Ovary (tissue), 9 donors: Measurements from ENCODE around the gene BPIFA2. TPM values are rescaled to one million over a fixed set of nuclear protein-coding genes. Genes with fewer than 3 reads are reported as not detected.

Experiments
- DNase-seq, 5 donors: peaks; one replicate each; pipeline ENCODE4 v3.0.0-alpha.2; 2019 to 2020
- H3K27ac ChIP-seq, 2 donors: fragments of 200-600 bp; one replicate each; pipeline versions ENCODE4 v1.5.1 to v1.8.0; 2019 to 2022
- H3K27me3 ChIP-seq: fragments of 200-600 bp; one replicate; pipeline ENCODE4 v1.8.0; 2022
- H3K36me3 ChIP-seq: fragments of 200-600 bp; sonication (generic); one replicate; pipeline ENCODE4 v1.5.1; 2019
- H3K4me1 ChIP-seq: one replicate; pipeline ENCODE4 v1.8.1; 2013; ENCODE audit warnings: mild to moderate bottlenecking, moderate library complexity; ENCODE audit not compliant: insufficient read depth
- H3K4me3 ChIP-seq: fragments of 200-600 bp; sonication (generic); one replicate; pipeline ENCODE4 v1.5.1; 2017
- H3K9me3 ChIP-seq, 2 donors: fragments of 200-600 bp in 1 of 2; sonication (generic) in 1 of 2; one replicate each; pipeline versions ENCODE4 v1.5.1 to v1.8.1; 2013 to 2019; ENCODE audit warnings: mild to moderate bottlenecking in 1 of 2, moderate library complexity in 1 of 2
- EP300 ChIP-seq: sonication (generic); formaldehyde crosslinking; IDR thresholded peaks from one replicate; pipeline ENCODE4 v1.6.1; 2017; ENCODE audit warnings: antibody characterized with exemption
- POLR2A ChIP-seq: fragments of 450-650 bp; IDR thresholded peaks from one replicate; pipeline ENCODE4 v1.6.1; 2017; ENCODE audit warnings: antibody characterized with exemption, mild to moderate bottlenecking, moderate library complexity
- WGBS, 3 donors: extraction: QIAGEN DNeasy Blood & Tissue Kit in 1 of 3; methylation state at CpG; one replicate each; pipeline versions ENCODE4 v1.1.5 to v1.1.7; 2013 to 2017; 5-methylcytosine and 5-hydroxymethylcytosine counted together
- intact Hi-C, 4 donors: fragments of 100-400 bp; cut with DNase I; formaldehyde crosslinking; loops; one replicate each; pipeline versions ENCODE4 v1.11.0 to v1.15.1; 2022 to 2023
- polyA plus RNA-seq, 2 donors: library from polyadenylated mRNA; stranded (reverse); fragments of 200-250 nt in 1 of 2; fragments of 350-450 nt in 1 of 2; fragmentation: Illumina TruSeq in 1 of 2; extraction: RNeasy Lipid Tissue Mini Kit (QIAGEN cat#74804) in 1 of 2; gene quantifications; one replicate each; pipeline ENCODE4 v1.2.3, GENCODE V29; 2013 to 2014
- total RNA-seq, 7 donors: library from RNA; depleted of rRNA in 2 of 7; stranded (reverse); fragments of >200 nt in 2 of 7; fragmentation: NEBNext Ultra II Directional in 3 of 7; extraction: Animal tissue kit (Norgen Biotek cat#: 25700) in 3 of 7; gene quantifications; one replicate each; pipeline versions ENCODE4 v1.1.0 to v1.2.4, GENCODE V29; 2016 to 2023
- TF ChIP-seq, protein P1 (sequence below), 3 donors: fragments of 450-650 bp in 2 of 3; fragments of 200-600 bp in 1 of 3; IDR thresholded peaks; one replicate each; pipeline versions ENCODE4 v1.5.1 to v1.8.0; 2016 to 2022; ENCODE audit warnings: antibody characterized with exemption in 3 of 3, mild to moderate bottlenecking in 1 of 3
- donor health status: DM: no; HTN: no; CAD: no; lungs with moderate emphysema.
- donor health status: DM: no; HTN: no; CAD: no.
- donor health status: Bipolar disorder and iron deficiency.
- donor health status: DM: yes; HTN: yes; CAD: no.
- donor health status: DM: no; HTN: no; CAD: no.
- donor health status: DM: yes; HTN: yes; CAD: no.

Gene BPIFA2
- total and polyA plus RNA-seq, 9 donors = not detected

DNA sequence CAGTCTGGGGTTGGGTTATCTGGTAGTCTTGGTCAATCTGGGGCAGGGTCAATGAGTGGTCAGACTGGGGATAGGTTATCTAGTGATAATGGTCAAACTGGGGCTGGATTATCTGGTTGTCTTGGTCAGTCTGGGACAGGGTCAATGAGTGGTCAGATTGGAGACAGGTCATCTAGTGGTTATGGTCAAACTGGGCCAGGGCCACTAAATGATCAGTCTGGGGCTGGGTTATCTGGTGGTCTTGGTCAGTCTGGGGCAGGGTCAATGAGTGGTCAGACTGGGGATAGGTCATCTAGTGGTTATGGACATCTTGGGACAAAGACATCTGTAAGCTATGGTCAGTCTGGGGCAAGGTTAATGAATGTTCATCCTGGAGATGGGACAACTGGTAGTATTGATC is 28.5 kb upstream of the BPIFA2 start:
- Histone ChIP-seq H3K27ac (no peak overlapping the region), H3K27me3 (no peaks in the 10 kb centered on the region), H3K36me3 (no peaks in the 10 kb centered on the region), H3K4me3 (no peak overlapping the region), H3K9me3 (peaks cover 0 to 4% of the 10 kb centered on the region in 2 donors), H3K4me1 (no peaks in the 10 kb centered on the region)
- DNase-seq = no peak
- TF ChIP-seq, protein P1, sequence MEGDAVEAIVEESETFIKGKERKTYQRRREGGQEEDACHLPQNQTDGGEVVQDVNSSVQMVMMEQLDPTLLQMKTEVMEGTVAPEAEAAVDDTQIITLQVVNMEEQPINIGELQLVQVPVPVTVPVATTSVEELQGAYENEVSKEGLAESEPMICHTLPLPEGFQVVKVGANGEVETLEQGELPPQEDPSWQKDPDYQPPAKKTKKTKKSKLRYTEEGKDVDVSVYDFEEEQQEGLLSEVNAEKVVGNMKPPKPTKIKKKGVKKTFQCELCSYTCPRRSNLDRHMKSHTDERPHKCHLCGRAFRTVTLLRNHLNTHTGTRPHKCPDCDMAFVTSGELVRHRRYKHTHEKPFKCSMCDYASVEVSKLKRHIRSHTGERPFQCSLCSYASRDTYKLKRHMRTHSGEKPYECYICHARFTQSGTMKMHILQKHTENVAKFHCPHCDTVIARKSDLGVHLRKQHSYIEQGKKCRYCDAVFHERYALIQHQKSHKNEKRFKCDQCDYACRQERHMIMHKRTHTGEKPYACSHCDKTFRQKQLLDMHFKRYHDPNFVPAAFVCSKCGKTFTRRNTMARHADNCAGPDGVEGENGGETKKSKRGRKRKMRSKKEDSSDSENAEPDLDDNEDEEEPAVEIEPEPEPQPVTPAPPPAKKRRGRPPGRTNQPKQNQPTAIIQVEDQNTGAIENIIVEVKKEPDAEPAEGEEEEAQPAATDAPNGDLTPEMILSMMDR (IDR thresholded peaks at IDR 0.05) = no peak
- no peak for TF ChIP-seq EP300
- TF ChIP-seq POLR2A = no peak
- intact Hi-C loops = no loop called here

DNA sequence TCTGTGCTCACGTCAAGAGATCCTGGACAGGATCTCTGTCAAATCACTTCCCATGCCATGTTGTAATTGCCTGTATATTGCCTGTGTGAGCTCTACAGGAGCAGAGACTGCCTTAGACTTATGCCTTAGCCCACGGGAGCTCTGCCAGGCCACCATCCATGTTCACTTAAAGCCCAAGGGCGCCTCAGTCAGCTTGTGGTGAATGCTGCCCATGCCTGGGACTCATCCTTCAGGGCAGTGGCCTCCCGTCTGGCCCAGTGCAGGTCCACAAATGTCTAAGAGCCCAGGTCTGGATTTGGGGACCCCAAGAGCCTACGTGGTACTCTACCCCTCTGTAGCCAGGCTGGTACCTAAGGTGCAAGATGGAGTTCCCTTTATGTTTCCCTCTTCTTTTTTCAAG is 22.4 kb upstream of the BPIFA2 start:
- no peaks in the 10 kb centered on the region for H3K36me3 ChIP-seq
- no peak overlapping the region for H3K27ac ChIP-seq
- H3K4me3 ChIP-seq = no peak overlapping the region
- peaks cover 0 to 5% of the 10 kb centered on the region in 2 donors for H3K9me3 ChIP-seq
- 66 to 80% (median 70%) methylated on average over 5 of the region's 5 CpGs for WGBS, 3 donors
- H3K27me3 ChIP-seq = no peaks in the 10 kb centered on the region
- intact Hi-C loops = no loop called here
- DNase-seq = no peak
- TF ChIP-seq EP300 (no peak), POLR2A (no peak)
- H3K4me1 ChIP-seq = no peaks in the 10 kb centered on the region

DNA sequence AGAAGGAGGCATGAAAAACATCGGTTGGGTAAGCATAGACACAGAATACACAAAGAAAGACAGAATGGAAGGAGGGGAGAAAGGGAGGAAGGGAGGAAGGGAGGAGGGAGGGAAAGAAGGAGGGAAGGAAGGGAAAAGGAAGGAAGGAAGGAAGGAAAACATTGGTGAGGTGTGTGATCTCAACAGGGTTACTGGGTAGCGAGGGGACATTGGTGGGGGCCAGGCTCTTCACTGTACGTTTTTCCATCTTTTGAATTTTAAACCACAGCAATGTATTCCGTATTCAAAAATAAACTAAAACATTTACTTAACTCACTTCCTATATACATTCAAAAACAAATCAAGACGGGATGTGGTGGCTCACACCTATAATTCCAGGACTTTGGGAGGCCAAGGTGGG is 20.7 kb upstream of the BPIFA2 start:
- 80 to 81% (median 81%) methylated on average over 5 of the region's 5 CpGs for WGBS, 3 donors
- Histone ChIP-seq H3K27me3 (no peaks in the 10 kb centered on the region), H3K36me3 (no peaks in the 10 kb centered on the region), H3K9me3 (peaks cover 0 to 5% of the 10 kb centered on the region in 2 donors), H3K4me1 (no peaks in the 10 kb centered on the region), H3K27ac (no peak overlapping the region), H3K4me3 (no peak overlapping the region)
- intact Hi-C loops = no loop called here
- no peak for DNase-seq
- TF ChIP-seq, protein P1 (IDR thresholded peaks at IDR 0.05) = no peak
- no peak for TF ChIP-seq EP300
- no peak for TF ChIP-seq POLR2A

DNA sequence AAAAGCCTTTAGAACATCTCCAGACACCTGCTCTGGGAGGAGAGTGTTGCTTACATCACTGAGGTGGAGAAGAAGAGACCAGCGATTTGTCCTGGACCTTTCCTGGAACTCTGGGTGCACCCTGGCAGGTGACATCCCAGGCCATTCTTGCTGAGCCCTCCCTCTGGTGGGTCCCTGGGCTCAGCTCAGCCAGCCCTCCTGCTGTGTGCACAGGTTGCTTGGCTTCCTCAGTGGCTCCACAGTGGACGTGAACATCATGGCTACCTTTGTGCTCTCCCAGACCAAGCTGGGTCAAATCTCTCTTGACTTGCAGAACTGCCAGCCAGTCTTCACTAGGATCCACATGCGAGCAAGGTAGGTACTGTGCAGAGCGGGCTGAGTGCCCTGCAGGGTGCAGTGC is 19.9 kb upstream of the BPIFA2 start:
- TF ChIP-seq EP300 = no peak
- TF ChIP-seq POLR2A = no peak
- TF ChIP-seq, protein P1 (IDR thresholded peaks at IDR 0.05) = no peak
- Histone ChIP-seq H3K27me3 (no peaks in the 10 kb centered on the region), H3K4me1 (no peaks in the 10 kb centered on the region), H3K4me3 (no peak overlapping the region), H3K27ac (no peak overlapping the region), H3K9me3 (peaks cover 0 to 5% of the 10 kb centered on the region in 2 donors), H3K36me3 (no peaks in the 10 kb centered on the region)
- no peak for DNase-seq
- 82 to 86% (median 83%) methylated on average over 4 of the region's 4 CpGs for WGBS, 3 donors
- intact Hi-C loops = no loop called here

DNA sequence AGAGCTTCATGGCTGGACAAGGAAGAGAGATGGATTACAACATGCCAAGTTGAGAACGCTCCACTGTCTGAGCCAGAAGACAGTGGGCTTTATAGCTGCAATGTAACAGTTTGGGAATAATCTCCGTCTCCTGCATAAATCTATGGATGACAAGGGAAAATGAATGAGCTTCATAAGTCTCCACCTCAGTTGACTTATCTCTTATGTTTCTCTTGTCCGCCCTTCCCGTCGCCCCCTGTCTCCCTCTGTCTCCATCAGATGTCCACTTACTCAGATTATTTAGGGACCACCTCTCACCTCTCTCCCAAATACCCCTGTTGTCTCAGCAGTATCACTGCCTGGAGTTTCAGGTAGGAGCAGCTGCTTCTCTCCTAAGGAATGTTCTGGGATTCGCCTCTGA is 13.7 kb upstream of the BPIFA2 start:
- DNase-seq = no peak
- Histone ChIP-seq H3K27me3 (no peaks in the 10 kb centered on the region), H3K36me3 (no peaks in the 10 kb centered on the region), H3K27ac (no peak overlapping the region), H3K4me1 (no peaks in the 10 kb centered on the region), H3K4me3 (no peak overlapping the region), H3K9me3 (no peaks in the 10 kb centered on the region)
- 64 to 82% (median 65%) methylated on average over 6 of the region's 6 CpGs for WGBS, 3 donors
- TF ChIP-seq POLR2A (no peak), EP300 (no peak)
- TF ChIP-seq, protein P1 (IDR thresholded peaks at IDR 0.05) = no peak
- intact Hi-C loops = loop anchor here in 1 of 4 donors (5.0 kb wide), 1 partner anchor 858 kb away; no protein-coding TSS in a partner anchor
